Mesenteric fat pad (tissue), 1 donor: Measurements from ENCODE around the gene ALDH1A3. TPM values are rescaled to one million over a fixed set of nuclear protein-coding genes. Genes with fewer than 3 reads are reported as not detected.
A peak's percentile ranks its signal among the peaks of the same experiment; 100 is the strongest.
"Not testable (repeated sequence)": the region's sequence is repeated elsewhere in the genome, so short reads cannot be mapped to it uniquely, and the experiment has no call there.

Experiments
- DNase-seq: peaks from one replicate; pipeline ENCODE4 v3.0.0-alpha.2; 2020; ENCODE audit warnings: low spot score
- long read RNA-seq: library from polyadenylated mRNA; unstranded; transcript quantifications from one replicate; pipeline ENCODE4 v2.0.0, GENCODE V29; 2020
- total RNA-seq: library from RNA; stranded (reverse); fragmentation: NEBNext Ultra II Directional; extraction: Animal tissue kit (Norgen Biotek cat#: 25700); gene quantifications from one replicate; pipeline ENCODE4 v1.2.1, GENCODE V29; 2021
- donor health status: DM: yes; HTN: yes; CAD: no.

The ALDH1A3 gene
- 194 TPM for total RNA-seq
- long read RNA-seq, transcript ALDH1A3-201 (13 exons, 3,924 nt), result major isoform, 131 of 238 reads
- long read RNA-seq, partial matches to known transcripts, result 60 of 238 reads
- long read RNA-seq, other reads (novel, unspliced or antisense), result 45 of 238 reads

GRCh38 chr15:100879464-100880138 is at the start of gene ALDH1A3:
Gene ALDH1A3, plus strand, starts transcription at chr15:100879831. Its CDS starts 77 bp downstream, at chr15:100879908.
- peak; percentile 89 for DNase-seq

DNA sequence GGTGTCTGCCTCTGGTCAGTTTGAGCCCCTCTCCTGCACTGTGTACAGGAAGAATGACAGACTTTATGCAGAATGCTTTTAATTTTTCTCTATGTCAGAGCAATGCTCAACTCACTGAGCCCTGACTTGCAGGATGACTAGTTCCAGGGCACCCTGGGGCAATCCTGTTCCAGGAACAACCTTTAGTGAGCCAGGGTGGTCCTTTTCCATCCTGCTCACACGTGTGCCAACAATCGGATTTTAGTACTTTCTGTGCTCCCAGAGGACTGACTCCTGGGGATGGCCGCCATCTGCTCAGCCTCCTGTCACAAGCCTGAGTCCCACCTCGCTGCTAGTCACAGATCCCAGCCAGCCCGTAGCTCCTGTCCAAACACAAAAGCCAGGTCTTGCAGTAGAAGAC is 48.2 kb upstream of the ALDH1A3 start:
- DNase-seq, result no peak

DNA sequence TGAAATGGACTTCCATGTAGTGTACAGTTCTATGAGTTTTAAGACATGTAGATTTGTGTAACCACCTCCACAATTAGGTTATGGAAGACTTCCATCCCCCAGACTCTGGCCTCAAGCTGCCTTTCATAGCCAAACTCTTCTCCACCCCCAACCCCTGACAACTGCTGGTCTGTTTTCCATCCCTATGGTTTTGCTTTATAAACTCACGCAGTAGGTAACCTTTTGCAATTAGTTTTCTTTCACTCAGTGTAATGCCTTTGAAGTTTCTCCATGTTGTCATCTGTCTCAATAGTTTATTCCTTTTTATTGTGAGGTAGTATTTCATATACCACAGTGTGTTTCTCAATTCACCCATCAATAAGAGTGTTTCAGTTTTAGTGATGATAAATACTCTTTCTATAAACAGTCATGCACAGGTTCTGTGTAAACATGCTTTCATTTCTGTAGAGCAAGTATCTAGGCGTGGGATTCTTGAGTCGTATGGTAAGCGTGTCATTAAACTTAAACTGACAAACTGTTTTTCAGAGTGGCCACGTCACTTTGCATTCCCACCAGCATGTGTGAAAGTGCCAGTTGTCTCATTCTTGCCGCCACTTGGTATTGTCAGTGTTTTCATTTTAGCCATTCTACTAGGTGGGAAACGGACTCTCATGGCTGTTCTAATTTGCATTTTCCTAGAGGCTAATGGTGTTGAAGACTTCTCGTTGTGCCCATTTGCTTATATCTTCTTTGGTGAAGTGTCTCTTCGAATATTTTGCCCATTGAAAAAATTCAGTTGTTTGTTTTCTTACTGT is 47.3 kb upstream of the ALDH1A3 start:
- DNase-seq, result no peak

- no peak for DNase-seq
Observed at GRCh38 chr15:100833417-100834389, 45.9 kb upstream of the ALDH1A3 start.

- no peak for DNase-seq
Observed at GRCh38 chr15:100834731-100835130, 44.9 kb upstream of the ALDH1A3 start.

DNA sequence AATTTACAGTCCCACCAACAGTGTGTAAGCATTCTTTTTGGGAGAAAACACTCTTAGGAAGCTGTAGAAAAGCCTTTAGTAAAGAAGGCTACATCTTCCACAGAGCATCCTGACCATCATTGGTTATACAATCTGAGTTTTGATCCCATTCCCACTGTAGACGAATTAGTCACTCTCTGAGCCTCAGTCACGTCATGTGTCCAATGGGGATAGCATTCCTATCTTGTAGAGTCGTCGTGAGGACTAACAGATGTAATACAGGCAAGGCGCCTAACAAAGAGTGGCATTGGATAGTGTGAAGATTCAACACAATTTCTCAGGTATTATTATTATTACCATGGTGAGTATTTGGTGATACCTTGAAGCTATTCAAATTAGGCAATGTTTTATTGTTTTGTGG is 44.0 kb upstream of the ALDH1A3 start:
- DNase-seq, result no peak

- no peak for DNase-seq
Observed at GRCh38 chr15:100836501-100836900, 43.1 kb upstream of the ALDH1A3 start.

DNA sequence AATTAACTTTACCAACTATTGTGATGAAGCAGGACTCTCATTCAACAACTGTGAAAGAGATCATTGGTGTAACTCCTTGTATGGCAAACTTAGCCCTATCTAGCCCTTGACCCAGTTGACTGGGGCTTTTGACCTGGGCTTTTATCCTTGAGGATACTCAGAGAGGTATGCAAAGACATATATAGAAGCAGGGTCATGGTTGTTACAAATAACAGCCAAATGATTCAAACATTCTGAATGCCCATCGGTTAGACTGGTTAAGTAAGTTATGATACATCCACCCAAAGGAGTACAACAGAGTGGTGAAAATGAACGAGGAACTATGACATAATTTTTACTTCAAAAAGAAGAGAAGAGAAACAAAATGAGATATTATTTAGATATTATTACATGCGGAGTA is 38.2 kb upstream of the ALDH1A3 start:
- no peak for DNase-seq

DNA sequence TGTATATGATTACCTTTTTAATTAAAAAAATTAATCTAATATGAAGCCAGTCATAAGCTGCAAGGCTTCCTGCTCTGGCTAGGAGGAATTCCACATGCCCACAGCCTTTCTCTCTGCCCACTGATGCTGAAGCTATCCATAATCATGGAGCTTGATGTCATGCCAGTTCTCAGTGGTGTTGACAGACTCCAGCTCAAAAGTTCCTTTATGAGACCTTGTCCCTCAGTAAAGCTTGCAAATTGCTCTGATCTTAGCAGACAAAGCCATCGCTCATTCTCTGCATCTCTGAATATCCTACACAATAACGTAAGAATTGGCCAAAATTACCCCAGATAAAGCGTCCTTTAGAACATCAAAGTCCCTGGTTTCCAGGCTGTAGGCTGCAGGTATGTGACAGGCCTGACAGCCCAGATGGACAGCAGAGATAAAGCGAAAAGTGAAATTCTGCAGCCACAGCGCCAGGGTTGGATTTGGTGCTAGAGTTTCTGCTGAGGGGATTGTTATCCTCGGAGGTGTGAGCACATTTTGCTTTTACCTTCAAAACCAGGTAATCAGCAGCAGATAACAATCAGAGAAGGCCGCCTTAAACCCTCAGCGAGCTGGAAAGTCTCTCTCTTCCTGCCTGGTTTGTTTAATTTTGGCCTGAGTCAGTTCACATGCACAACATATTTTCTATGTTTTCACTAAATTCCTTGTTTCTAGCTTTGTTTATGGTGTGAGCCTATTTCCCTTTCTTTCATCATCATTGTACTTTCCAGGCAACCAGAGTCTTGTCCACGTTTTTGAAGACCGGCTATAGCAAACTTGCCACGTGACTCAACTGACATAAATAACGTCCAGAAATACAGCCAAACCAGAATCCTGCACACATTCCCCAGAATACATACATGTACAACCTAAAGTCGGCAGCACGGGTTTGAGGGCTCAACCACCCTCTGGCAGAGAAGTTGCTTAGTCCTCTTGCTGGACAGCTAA is 36.6 kb upstream of the ALDH1A3 start:
- no peak for DNase-seq

GRCh38 chr15:100844167-100844566 is 35.5 kb upstream of the ALDH1A3 start:
- no peak for DNase-seq

GRCh38 chr15:100844778-100845177 is 34.9 kb upstream of the ALDH1A3 start:
- DNase-seq, result no peak

GRCh38 chr15:100847194-100847593 is 32.4 kb upstream of the ALDH1A3 start:
- DNase-seq, result no peak

GRCh38 chr15:100849021-100849854 is 30.4 kb upstream of the ALDH1A3 start:
- DNase-seq, result no peak

DNA sequence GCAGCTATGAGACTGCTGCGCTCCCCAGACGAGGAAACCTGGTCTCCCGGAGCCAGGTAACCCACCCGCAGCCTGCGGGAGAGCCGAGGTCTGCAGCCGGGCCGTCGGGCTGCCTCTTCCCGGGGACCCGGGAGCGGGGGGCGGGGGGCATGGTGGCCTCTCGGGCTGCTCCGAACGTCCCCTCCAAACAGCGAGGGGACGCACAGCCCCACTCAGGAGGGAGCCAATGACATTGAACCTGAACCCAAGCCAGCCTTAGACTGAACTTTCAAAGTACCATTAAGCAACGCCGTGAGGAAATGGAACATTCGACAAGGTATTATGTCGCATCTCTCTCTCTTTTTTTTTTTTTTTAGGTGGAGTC is 29.8 kb upstream of the ALDH1A3 start:
- no peak for DNase-seq

GRCh38 chr15:100851428-100852015 is 28.1 kb upstream of the ALDH1A3 start:
- not testable (repeated sequence) for DNase-seq

DNA sequence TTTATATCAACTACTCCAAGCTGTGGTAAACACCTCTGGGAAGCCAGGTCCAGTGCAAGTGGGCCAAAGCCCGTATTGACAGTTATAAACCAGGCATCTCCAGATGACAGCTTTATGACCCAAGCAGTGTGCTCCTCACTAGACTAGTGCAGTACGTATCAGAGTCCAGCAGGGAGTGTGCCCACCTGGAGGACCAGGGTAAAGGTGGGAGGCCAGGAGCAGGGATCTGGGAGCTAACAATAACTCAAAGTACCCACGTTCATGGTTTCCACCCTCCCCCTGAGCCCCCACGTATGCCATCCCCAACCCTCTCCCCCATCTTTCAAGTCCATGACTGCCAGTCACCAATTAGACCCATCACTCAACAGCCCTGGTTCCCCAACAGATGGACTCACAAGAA is 27.0 kb upstream of the ALDH1A3 start:
- no peak for DNase-seq

DNA sequence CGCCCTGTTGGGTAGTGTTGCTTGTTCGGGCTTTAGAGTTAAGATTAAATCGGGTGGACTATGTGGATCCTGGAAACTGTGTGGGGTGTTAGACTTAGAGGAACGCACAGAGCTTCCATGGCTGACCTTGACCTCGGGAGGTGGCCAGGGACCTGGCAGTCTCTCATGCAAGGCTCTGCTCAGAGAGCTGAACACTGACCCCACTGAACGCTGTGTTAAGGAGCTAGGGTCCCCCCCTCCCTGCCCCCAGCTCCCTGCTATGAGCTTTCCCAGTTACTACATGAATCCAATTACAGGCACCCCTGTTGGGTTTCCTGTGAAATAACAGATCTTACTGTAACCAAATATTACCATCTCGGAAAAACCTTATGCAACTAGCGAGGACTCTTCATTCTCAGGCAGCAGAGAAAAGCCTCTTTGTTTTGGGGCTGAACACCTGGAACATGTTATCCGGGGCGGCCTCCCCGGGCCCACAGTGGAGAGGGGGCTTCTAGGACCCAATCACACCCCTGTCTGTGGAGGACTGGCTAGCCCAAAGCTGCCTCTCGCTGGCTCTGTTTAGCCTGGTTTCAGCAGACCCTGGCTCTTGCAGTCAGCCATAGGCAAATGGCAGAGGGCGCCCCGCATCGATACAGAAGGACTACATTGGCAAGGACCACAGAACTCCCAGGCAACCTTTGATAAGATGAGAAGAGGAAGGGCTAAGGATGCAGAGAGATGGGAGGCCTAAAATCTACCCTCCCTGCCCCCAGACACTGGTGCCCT is 25.8 kb upstream of the ALDH1A3 start:
- DNase-seq, result no peak

- DNase-seq, result no peak
Observed at GRCh38 chr15:100856867-100857266, 22.8 kb upstream of the ALDH1A3 start.
